ENCODE measurements around the gene FOSL1.
"Not testable (repeated sequence)": the region's sequence is repeated elsewhere in the genome, so short reads cannot be mapped to it uniquely, and the experiment has no call there.

The FOSL1 gene

GRCh38 chr11:65851811-65852507, 48.2 kb downstream of the FOSL1 start:
- peaks cover 45% of the 10 kb centered on the region for H3K36me3 ChIP-seq (ENCODE audit: insufficient read depth, low read length)
- no peaks in the 10 kb centered on the region for H3K27me3 ChIP-seq (ENCODE audit: insufficient read depth, low read length)
- no peak overlapping the region for H2AFZ ChIP-seq (ENCODE audit: low read depth, low read length)
- peaks cover 11% of the 10 kb centered on the region for H3K4me1 ChIP-seq (ENCODE audit: insufficient read depth, low read length)
- H3K9me3 ChIP-seq (ENCODE audit: low read length) = peaks cover 7% of the 10 kb centered on the region
- no peak overlapping the region for H3K4me3 ChIP-seq (ENCODE audit: low read length)

GRCh38 chr11:65851083-65851579, 49.1 kb downstream of the FOSL1 start:
- H3K36me3 ChIP-seq (ENCODE audit: insufficient read depth, low read length) = peaks cover 40% of the 10 kb centered on the region
- no peak overlapping the region for H3K4me3 ChIP-seq (ENCODE audit: low read length)
- H3K9me3 ChIP-seq (ENCODE audit: low read length) = peaks cover 7% of the 10 kb centered on the region
- H3K4me1 ChIP-seq (ENCODE audit: insufficient read depth, low read length) = peaks cover 4% of the 10 kb centered on the region
- H2AFZ ChIP-seq (ENCODE audit: low read depth, low read length) = no peak overlapping the region
- no peaks in the 10 kb centered on the region for H3K27me3 ChIP-seq (ENCODE audit: insufficient read depth, low read length)

GRCh38 chr11:65850217-65851082, 49.7 kb downstream of the FOSL1 start:
- Histone ChIP-seq H3K27me3 (ENCODE audit: insufficient read depth, low read length) (no peaks in the 10 kb centered on the region), H2AFZ (ENCODE audit: low read depth, low read length) (no peak overlapping the region), H3K9me3 (ENCODE audit: low read length) (peaks cover 7% of the 10 kb centered on the region), H3K4me1 (ENCODE audit: insufficient read depth, low read length) (no peaks in the 10 kb centered on the region), H3K36me3 (ENCODE audit: insufficient read depth, low read length) (peaks cover 33% of the 10 kb centered on the region), H3K4me3 (ENCODE audit: low read length) (no peak overlapping the region)

GRCh38 chr11:65849771-65850216, 50.4 kb downstream of the FOSL1 start:
- no peaks in the 10 kb centered on the region for H3K4me1 ChIP-seq (ENCODE audit: insufficient read depth, low read length)
- peaks cover 7% of the 10 kb centered on the region for H3K9me3 ChIP-seq (ENCODE audit: low read length)
- no peak overlapping the region for H2AFZ ChIP-seq (ENCODE audit: low read depth, low read length)
- H3K4me3 ChIP-seq (ENCODE audit: low read length) = no peak overlapping the region
- peaks cover 27% of the 10 kb centered on the region for H3K36me3 ChIP-seq (ENCODE audit: insufficient read depth, low read length)
- no peaks in the 10 kb centered on the region for H3K27me3 ChIP-seq (ENCODE audit: insufficient read depth, low read length)

GRCh38 chr11:65849366-65849765, 50.8 kb downstream of the FOSL1 start:
- Histone ChIP-seq H3K27me3 (ENCODE audit: insufficient read depth, low read length) (no peaks in the 10 kb centered on the region), H2AFZ (ENCODE audit: low read depth, low read length) (no peak overlapping the region), H3K36me3 (ENCODE audit: insufficient read depth, low read length) (peaks cover 22% of the 10 kb centered on the region), H3K4me3 (ENCODE audit: low read length) (no peak overlapping the region), H3K4me1 (ENCODE audit: insufficient read depth, low read length) (no peaks in the 10 kb centered on the region), H3K9me3 (ENCODE audit: low read length) (peaks cover 7% of the 10 kb centered on the region)

- H3K27me3 ChIP-seq (ENCODE audit: insufficient read depth, low read length); H3K4me1 ChIP-seq (ENCODE audit: insufficient read depth, low read length); H3K9me3 ChIP-seq (ENCODE audit: low read length); H3K4me3 ChIP-seq (ENCODE audit: low read length); H2AFZ ChIP-seq (ENCODE audit: low read depth, low read length): not testable (repeated sequence)
- peaks cover 16% of the 10 kb centered on the region for H3K36me3 ChIP-seq (ENCODE audit: insufficient read depth, low read length)
Measured at GRCh38 chr11:65848693-65849092, 51.5 kb downstream of the FOSL1 start.

GRCh38 chr11:65847746-65848145, 52.4 kb downstream of the FOSL1 start:
- Histone ChIP-seq H3K27me3 (ENCODE audit: insufficient read depth, low read length) (no peaks in the 10 kb centered on the region), H2AFZ (ENCODE audit: low read depth, low read length) (no peak overlapping the region), H3K4me1 (ENCODE audit: insufficient read depth, low read length) (no peaks in the 10 kb centered on the region), H3K4me3 (ENCODE audit: low read length) (no peak overlapping the region), H3K9me3 (ENCODE audit: low read length) (peaks cover 7% of the 10 kb centered on the region), H3K36me3 (ENCODE audit: insufficient read depth, low read length) (peaks cover 6% of the 10 kb centered on the region)

DNA sequence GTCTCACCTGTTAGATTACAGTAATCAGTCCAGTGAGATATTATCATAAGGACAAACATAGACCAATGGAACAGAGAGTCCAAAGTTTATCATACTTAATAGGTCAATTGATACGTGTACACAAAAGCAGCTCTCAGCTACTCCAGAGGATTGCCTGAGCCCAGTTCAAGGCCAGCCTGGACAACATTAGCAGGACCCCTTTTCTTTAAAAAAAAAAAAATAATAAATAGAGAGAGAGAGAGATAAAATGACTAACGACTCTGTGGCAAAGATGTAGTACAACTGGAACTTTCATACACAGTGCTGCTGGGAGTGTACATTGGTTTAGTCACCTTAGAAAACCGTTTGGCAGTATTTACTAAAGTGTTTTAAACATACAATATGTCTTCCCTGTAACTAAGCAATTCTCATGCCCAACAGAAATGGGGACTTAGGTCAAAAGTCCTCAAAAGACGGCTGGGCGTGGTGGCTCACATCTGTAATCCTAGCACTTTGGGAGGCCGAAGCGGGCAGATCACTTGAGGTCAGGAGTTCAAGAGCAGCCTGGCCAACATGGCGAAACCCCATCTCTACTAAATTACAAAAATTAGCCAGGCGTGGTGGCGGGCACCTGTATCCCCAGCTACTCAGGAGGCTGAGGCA, 55.8 kb downstream of the FOSL1 start:
- Histone ChIP-seq H3K4me1 (ENCODE audit: insufficient read depth, low read length) (no peaks in the 10 kb centered on the region), H2AFZ (ENCODE audit: low read depth, low read length) (no peak overlapping the region), H3K36me3 (ENCODE audit: insufficient read depth, low read length) (no peaks in the 10 kb centered on the region), H3K4me3 (ENCODE audit: low read length) (no peak overlapping the region), H3K27me3 (ENCODE audit: insufficient read depth, low read length) (no peaks in the 10 kb centered on the region), H3K9me3 (ENCODE audit: low read length) (no peaks in the 10 kb centered on the region)

DNA sequence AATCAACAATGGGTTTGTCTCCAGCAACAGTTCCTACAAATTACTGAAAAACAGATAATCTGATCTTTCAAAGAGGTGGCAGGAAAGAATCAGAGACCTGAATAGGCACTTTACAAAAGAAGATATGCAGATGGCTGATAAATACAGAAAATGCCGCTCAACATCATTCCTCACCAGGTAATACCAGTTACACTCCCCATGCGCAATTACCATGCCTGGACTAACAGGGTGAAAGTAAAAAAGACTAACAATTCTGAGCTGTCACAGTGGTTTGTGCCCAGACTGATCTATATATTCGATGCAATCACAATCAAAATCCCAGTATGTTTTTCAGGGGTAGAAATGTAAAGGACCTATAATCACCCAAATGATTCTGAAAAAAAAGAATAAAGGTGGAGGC, 56.4 kb downstream of the FOSL1 start:
- Histone ChIP-seq H3K4me3 (ENCODE audit: low read length) (no peak overlapping the region), H2AFZ (ENCODE audit: low read depth, low read length) (no peak overlapping the region), H3K36me3 (ENCODE audit: insufficient read depth, low read length) (no peaks in the 10 kb centered on the region), H3K4me1 (ENCODE audit: insufficient read depth, low read length) (no peaks in the 10 kb centered on the region), H3K9me3 (ENCODE audit: low read length) (no peaks in the 10 kb centered on the region), H3K27me3 (ENCODE audit: insufficient read depth, low read length) (no peaks in the 10 kb centered on the region)

DNA sequence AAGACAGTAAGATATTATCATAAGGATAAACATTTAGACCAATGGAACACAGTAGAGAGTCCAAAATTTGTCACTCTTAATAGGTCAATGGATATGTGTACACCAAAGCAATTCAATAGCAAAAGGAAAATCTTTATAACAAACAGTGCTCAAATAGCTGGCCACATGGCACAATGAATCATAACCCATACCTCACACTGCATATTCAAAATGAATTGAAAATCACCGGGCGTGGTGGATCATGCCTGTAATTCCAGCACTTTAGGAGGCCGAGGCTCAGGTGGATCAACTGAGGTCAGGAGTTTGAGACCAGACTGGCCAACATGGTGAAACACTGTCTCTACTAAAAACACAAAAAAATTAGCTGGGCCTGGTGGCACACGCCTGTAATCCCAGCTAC, 58.0 kb downstream of the FOSL1 start:
- Histone ChIP-seq H3K4me3 (ENCODE audit: low read length) (no peak overlapping the region), H3K9me3 (ENCODE audit: low read length) (no peaks in the 10 kb centered on the region), H3K36me3 (ENCODE audit: insufficient read depth, low read length) (no peaks in the 10 kb centered on the region), H2AFZ (ENCODE audit: low read depth, low read length) (no peak overlapping the region), H3K27me3 (ENCODE audit: insufficient read depth, low read length) (no peaks in the 10 kb centered on the region), H3K4me1 (ENCODE audit: insufficient read depth, low read length) (no peaks in the 10 kb centered on the region)

Measured in neuron (in vitro differentiated cells).